Measurements from ENCODE around the gene NTPCR.
A peak's percentile ranks its signal among the peaks of the same experiment; 100 is the strongest.

The NTPCR gene

GRCh38 chr1:233019778-233020325 lies 69.4 kb downstream of the NTPCR start:
- DNase-seq, result no peak

GRCh38 chr1:233020426-233020825 lies 70.0 kb downstream of the NTPCR start:
- no peak for DNase-seq

GRCh38 chr1:233022246-233022645 lies 71.8 kb downstream of the NTPCR start:
- DNase-seq, result no peak

GRCh38 chr1:233024199-233024598 lies 73.8 kb downstream of the NTPCR start:
- DNase-seq, result no peak

GRCh38 chr1:233025157-233025556 lies 74.7 kb downstream of the NTPCR start:
- DNase-seq, result peak; percentile 12

GRCh38 chr1:233025567-233025966 lies 75.2 kb downstream of the NTPCR start:
- DNase-seq, result no peak

GRCh38 chr1:233027046-233027445 lies 76.6 kb downstream of the NTPCR start:
- DNase-seq, result no peak

GRCh38 chr1:233031521-233031920 lies 81.1 kb downstream of the NTPCR start:
- DNase-seq, result no peak

GRCh38 chr1:233032916-233033315 lies 82.5 kb downstream of the NTPCR start:
- DNase-seq, result no peak

GRCh38 chr1:233033361-233033760 lies 83.0 kb downstream of the NTPCR start:
- DNase-seq, result no peak

Data from activated CD4-positive, alpha-beta T cell treated with anti-CD3 and anti-CD28 coated beads, Interleukin-2, Interleukin-6, amounts not matched to agents 100 ng/mL and 50 ng/mL, durations not matched to agents 16 hours and 8 hours (primary cell).